ENCODE measurements around the gene MICAL2.

GRCh38 chr11:12140186-12140793, 29.9 kb downstream of the MICAL2 start:
- TF ChIP-seq, protein P1, sequence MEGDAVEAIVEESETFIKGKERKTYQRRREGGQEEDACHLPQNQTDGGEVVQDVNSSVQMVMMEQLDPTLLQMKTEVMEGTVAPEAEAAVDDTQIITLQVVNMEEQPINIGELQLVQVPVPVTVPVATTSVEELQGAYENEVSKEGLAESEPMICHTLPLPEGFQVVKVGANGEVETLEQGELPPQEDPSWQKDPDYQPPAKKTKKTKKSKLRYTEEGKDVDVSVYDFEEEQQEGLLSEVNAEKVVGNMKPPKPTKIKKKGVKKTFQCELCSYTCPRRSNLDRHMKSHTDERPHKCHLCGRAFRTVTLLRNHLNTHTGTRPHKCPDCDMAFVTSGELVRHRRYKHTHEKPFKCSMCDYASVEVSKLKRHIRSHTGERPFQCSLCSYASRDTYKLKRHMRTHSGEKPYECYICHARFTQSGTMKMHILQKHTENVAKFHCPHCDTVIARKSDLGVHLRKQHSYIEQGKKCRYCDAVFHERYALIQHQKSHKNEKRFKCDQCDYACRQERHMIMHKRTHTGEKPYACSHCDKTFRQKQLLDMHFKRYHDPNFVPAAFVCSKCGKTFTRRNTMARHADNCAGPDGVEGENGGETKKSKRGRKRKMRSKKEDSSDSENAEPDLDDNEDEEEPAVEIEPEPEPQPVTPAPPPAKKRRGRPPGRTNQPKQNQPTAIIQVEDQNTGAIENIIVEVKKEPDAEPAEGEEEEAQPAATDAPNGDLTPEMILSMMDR (IDR thresholded peaks at IDR 0.05) = no peak
- no peak for TF ChIP-seq ZFX (IDR thresholded peaks at IDR 0.05; ENCODE audit: borderline replicate concordance)

Measured in 22Rv1 (cell line).